GM10266 (cell line): ENCODE data around the gene PTPRM.

ENCODE experiments used
- DNase-seq: peaks from one replicate; pipeline ENCODE4 v3.0.0; 2012; ENCODE audit errors: extremely low spot score
- TF ChIP-seq, protein P1 (sequence below): IDR thresholded peaks from 2 replicates; pipeline ENCODE4 v1.5.1; 2012; ENCODE audit warnings: mild to moderate bottlenecking, low read depth; ENCODE audit not compliant: control insufficient read depth, insufficient read depth; ENCODE audit errors: missing control alignments

The PTPRM gene

DNA sequence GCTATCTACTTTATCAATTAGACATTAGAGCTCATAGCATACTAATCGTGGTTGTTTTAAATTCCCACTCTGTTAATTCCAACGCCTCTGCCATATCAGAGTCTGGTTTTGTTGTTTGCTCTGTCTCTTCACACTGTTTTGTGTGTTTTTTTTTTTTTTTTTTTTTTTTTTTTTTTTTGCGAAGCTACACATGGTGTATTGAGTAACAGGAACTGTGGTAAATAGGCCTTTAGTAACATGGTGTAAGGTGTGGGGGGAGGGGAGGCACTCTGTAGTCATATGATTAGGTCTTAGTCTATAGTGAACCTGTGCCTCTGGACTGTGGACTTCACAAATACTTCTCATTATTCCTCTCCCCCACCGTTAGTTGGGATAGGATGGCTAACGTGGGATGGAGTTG lies 671.4 kb downstream of the PTPRM start:
- no peak for DNase-seq
- TF ChIP-seq, protein P1, sequence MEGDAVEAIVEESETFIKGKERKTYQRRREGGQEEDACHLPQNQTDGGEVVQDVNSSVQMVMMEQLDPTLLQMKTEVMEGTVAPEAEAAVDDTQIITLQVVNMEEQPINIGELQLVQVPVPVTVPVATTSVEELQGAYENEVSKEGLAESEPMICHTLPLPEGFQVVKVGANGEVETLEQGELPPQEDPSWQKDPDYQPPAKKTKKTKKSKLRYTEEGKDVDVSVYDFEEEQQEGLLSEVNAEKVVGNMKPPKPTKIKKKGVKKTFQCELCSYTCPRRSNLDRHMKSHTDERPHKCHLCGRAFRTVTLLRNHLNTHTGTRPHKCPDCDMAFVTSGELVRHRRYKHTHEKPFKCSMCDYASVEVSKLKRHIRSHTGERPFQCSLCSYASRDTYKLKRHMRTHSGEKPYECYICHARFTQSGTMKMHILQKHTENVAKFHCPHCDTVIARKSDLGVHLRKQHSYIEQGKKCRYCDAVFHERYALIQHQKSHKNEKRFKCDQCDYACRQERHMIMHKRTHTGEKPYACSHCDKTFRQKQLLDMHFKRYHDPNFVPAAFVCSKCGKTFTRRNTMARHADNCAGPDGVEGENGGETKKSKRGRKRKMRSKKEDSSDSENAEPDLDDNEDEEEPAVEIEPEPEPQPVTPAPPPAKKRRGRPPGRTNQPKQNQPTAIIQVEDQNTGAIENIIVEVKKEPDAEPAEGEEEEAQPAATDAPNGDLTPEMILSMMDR, result no peak

DNA sequence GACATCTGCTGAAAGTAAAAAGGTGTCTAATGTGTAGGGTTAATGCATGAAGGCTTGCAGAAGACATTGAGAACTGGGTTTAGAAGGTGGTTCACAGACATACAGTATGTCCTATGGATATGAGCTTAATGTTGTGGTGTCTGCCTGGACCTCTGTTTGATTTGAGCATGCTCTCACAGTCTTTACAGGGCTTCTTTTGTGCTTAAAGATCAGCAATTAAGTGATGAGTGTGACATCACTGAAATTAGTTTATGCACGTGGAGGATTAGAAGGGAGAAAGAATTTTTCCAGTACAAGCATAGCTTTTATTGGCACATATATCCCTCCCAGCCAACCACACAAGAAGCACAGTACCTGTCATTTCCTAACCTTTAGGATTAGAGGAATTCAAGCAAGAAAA lies 674.6 kb downstream of the PTPRM start:
- no peak for DNase-seq
- TF ChIP-seq, protein P1, result no peak

DNA sequence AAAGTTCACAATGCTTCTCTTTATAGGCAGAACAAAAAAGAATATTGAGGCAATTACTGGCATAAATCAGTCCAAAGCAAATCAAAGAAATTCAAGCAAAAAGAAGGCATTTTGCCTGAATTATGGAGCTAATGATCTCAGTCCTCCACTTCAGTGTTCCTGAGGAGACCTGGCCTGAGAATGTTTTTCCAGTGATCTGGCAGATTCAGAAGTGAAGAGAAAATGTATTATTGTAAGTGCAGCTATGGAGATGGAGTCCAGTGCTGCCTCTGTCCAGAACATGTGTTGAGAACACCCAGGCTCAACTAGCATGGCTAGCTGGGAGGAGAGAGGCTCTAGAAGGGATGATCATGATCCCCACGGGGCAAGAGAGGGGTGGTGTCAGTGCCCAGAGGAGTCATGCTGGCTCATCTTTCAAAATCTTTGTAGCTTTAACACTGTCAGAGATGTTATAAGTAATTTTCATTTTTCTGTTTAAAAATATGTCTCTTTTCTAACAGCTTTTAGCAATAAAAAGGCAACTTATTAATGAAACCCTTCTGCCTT lies 675.1 kb downstream of the PTPRM start:
- TF ChIP-seq, protein P1, result no peak
- DNase-seq, result no peak

DNA sequence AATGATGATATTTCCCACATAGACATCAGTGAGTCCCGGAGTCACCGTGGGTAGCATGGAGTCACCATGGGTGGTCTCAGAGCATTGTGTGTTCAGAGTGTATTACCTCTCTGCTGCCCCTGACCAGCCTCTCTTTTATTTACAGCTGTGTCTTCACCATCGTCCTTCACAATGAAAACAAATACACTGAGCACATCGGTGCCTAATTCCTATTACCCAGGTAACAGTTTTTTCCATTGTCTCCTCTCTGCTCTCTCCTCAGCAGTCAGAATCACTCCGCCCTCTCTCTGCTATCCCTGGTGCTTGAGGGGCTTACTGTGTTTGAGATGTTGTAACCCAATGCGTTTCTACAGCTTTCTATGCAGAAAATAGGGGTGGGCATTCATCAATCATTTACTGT lies 680.6 kb downstream of the PTPRM start:
- no peak for DNase-seq
- TF ChIP-seq, protein P1, result no peak

DNA sequence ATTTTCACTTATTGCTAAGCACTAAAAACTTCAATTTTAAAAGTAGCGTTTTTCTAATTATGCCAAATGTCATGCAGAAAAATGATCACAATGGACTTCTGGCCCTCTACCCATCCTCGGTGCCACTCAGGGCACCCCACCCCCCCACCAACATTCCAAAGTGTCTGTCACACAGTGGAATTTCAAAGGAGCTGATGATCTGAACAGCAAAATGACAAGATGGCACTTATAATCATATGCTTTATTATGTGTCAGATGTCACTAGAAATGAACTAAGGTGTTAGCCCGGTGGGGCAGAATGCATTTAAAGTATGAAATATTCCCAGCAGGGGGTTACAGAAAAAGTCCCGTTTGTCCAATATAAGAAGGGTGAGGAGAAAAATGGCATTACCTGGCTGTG lies 681.5 kb downstream of the PTPRM start:
- no peak for DNase-seq
- TF ChIP-seq, protein P1, result no peak

DNA sequence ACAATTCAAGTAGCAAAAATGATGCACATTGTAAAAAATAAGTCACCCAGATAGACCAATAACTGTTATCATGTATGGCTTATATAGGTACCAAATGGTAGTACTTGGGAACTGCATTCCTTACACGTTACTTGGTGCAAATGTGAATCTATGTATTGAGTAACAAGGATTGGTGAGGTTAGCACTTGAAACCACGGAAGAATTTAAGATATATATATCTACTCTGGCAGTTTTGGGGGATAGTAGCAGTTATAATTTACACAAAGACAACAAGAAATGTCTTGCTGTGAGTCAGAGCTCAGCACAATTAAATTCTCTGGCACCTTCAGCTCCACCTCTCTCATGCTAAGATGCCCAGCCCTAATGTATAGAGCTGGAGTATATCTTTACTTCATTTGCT lies 682.7 kb downstream of the PTPRM start:
- DNase-seq, result no peak
- TF ChIP-seq, protein P1, result no peak

DNA sequence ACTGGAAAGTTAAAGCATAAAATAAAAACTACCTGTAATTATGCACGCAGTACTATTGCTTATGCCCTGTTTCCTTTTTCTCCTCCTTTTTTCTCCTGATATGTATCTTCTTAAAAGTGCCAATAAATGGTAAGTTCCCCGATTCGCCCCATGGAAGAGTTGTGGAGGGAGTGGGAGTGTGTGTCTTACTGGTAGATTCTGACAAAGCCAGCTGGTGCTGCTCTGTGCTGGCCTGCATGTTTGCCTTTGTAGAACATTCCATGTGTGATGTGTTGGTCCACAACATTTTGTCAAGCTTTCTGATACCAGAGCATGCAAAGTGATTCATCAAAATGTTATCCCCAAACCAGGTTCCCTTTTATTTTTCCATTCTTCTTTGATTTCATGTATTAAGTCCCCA lies 685.3 kb downstream of the PTPRM start:
- no peak for DNase-seq
- TF ChIP-seq, protein P1, result no peak

DNA sequence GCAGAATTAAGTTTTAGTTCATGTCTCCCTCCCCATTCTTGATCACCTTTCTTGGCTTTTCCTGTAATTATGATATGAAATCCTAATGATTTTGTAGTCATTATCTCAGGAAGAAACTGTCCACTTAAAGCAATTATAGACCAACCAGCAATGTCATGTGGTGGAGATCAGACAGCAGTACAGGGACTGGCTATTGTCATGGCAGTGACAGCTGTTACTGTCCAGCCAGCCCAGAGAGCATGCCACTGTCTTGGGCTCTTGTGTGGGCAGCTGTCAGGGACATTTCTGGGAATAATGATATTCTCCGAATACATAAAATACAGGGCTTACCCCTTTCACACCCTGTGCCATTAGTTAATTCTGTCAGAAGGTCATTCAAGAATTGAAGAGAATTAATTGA lies 686.8 kb downstream of the PTPRM start:
- no peak for DNase-seq
- TF ChIP-seq, protein P1, result no peak
